NCI-H2081 (cell line): Measurements from ENCODE around the gene SSBP2.
"Not testable (repeated sequence)": the region's sequence is repeated elsewhere in the genome, so short reads cannot be mapped to it uniquely, and the experiment has no call there.

Experiments used
- DNase-seq, 2 experiments: peaks; one replicate each; lab custom pipeline; 2025; lab: John Stamatoyannopoulos, UW

SSBP2 gene

DNA sequence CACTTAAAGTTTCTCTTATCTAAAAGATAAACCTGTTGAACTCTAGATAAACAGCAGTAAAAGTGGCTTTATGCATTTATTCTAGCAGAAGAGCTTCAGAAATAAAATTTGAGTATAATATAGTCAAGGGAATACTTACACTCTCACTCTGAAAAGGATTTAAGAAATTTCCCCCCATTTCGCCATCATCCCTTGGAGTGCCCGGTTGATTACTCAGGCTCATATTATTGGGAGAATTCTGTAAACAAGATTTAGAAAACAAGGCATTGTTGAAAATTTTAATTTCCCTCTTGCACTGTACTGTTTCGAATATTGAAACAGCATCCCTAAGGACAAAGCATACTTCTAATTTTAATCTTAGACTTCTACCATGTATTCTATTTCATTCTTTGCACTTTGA, 322.5 kb downstream of the SSBP2 start:
- DNase-seq = no peak

- no peak for DNase-seq
Observed at GRCh38 chr5:81427566-81427965, 323.3 kb downstream of the SSBP2 start.

DNA sequence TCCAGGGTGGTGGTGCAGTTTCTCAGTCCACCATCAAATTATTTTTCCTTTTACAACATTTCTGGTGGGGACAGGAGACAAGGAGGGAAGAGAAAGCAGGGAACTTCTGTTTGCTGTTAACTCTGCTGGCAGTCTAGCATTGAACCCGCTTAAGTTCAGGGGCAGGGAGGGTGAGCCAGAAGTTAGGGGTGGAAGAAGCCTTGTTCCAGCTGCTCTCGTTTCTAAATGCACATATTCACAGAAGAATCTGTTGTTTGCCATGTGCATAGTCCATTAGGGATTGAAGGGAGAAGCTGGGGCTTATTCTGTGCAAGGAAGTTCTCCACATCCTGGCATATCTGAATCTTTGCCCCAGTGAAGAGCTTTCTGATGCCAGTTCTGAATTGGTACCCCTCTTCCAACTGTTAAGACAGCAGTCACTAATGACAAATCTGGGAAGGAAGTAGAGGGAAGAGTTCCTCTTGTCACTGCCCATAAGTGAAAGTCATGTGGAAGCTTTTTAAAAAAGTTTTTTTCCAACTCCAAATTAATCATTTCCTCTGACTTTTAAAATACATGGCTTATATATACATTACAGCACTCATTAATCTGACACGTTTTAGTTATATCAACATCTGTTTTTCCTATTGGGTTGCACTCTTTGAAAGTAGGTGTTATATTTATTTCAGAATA, 324.4 kb downstream of the SSBP2 start:
- no peak for DNase-seq

- DNase-seq = peak; percentile 6 to 29
Observed at GRCh38 chr5:81425569-81425968, 325.3 kb downstream of the SSBP2 start.

DNA sequence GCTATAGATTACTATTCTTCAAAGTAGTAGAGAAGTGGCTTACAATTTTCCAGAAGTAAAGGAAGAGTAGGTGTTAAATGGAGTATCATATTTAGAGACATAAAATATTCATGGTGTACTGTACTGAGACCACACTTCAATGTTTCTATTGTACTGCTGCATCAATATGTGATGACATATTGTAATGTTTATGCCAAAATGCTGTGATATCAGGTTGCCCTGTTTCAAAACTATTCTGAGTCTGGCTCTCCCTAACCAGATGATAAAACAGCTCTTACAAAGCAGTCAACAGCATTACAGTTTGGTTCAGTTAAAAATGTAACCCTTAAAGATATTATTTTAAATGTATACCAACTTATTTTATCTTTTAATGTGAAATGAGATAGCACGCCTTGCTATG, 326.2 kb downstream of the SSBP2 start:
- DNase-seq = no peak

- DNase-seq = no peak
Observed at GRCh38 chr5:81422671-81423070, 328.2 kb downstream of the SSBP2 start.

GRCh38 chr5:81420039-81420667, 330.7 kb downstream of the SSBP2 start:
- no peak for DNase-seq

DNA sequence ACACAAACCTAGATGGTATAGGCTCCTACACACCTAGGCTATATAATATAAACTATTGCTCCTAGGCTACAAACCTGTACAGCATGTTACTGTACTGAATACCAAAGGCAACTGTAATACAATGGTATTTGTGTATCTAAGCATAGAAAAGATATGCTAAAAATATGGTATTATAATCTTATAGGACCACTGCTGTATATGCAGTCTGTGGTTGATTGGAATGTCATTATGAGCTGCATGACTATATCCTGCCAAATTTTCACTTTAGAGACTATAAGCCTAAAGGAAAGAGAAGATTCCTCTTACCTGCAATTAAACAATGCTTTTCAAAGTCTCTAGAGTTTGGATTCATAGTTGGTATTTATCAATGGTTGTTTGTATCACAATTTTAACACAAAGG, 332.3 kb downstream of the SSBP2 start:
- no peak for DNase-seq

GRCh38 chr5:81417052-81417451, 333.8 kb downstream of the SSBP2 start:
- DNase-seq = no peak

- DNase-seq = no peak
Observed at GRCh38 chr5:81409896-81410295, 341.0 kb downstream of the SSBP2 start.

- DNase-seq = no peak
Observed at GRCh38 chr5:81409361-81409760, 341.5 kb downstream of the SSBP2 start.

DNA sequence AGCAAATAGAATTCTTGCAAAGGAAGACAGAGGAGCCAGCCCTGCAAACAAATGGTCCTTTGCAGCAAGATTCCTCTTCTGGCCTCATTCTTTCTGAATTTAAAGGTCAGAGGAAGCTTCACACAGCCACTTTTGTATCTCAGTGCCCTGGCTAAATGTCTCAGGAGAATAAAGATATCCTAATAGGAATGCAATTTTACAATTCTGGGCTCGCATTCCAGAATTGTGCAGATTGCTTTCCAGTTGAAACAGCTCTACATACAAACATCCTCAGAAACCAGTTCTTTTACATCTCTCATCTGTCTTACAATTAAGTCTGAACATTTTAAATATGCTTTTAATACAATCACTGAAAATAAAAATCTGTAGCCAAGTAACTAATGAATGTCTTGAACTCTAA, 342.4 kb downstream of the SSBP2 start:
- no peak for DNase-seq

GRCh38 chr5:81407811-81408210, 343.1 kb downstream of the SSBP2 start:
- DNase-seq = not testable (repeated sequence)

GRCh38 chr5:81405126-81405891, 345.6 kb downstream of the SSBP2 start:
- DNase-seq = no peak

- DNase-seq = no peak
Observed at GRCh38 chr5:81402192-81402930, 348.5 kb downstream of the SSBP2 start.

DNA sequence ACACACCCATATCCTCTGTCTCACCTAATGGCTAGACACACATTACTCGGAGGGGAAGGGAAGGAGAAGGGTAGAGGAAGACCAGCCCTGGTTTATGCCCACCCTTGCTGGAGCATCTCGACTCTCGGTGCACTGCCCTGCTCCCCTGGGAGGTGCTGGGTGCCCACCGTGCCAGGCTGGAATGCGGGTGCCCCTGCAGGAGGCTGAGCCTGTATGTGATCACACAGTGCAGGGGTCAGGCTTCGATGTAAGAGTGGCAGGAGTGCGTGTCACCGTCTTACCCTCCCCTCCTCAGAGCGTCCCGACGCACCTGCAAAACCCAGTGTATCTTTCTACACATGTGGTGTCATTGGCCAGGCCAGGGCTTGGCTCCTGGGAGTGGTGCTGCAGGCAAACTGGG, 349.6 kb downstream of the SSBP2 start:
- no peak for DNase-seq

DNA sequence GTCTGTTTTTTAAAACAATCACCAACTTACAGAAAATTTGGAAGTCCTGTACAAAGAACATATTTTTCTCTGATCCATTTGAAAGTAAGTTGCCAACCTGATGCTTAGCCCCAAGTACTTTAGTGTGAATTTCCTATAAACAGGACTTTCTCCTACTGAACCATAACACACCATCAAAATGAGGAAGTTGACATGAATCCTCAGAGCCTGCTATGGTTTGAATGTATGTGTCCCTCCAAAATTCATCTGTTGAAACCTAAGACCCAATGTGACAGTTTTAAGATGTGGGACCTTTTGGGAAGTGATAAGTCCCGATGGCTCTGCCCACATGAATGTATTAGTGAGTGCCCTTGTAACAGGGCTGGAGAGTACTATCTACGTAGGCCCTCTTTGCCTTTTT, 350.5 kb downstream of the SSBP2 start:
- no peak for DNase-seq

DNA sequence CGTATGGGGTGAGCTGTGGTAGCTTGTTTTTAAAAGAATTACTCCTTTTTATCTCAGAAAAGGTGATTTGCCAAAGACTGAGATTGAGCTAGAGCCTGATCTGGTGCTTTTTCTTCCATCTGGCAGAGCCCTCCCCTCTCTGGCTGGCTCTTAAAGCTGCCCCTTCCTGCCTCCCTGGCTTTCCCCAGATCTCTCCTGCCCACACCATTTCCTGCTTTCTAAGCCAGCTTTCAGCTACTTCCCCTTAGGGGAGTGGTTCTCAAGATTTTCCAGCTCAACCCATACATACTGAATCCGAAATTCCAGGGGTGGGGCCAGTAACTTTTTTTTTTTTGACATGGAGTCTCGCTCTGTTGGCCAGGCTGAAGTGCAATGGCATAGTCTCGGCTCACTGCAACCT, 352.2 kb downstream of the SSBP2 start:
- no peak for DNase-seq

GRCh38 chr5:81397176-81397575, 353.7 kb downstream of the SSBP2 start:
- no peak for DNase-seq

DNA sequence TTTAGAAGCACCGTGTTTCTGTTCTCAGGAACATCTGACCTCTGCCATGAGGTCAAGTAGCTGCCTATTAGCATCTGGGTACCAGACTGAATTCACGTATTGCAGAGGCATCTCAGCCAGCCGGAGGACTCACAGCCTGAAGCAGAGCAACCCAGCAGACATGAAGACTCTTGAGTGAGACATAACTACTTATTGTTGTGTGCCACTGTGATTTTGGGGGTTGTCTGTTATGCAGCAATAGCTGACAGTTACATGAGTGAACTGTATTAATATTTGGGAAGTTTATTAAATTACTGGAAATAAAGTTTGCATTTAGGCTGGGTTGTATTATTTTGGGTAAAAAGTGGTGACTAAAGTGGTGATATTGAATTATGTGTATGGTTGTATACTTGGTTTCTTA, 355.6 kb downstream of the SSBP2 start:
- DNase-seq = no peak

GRCh38 chr5:81393783-81394718, 356.8 kb downstream of the SSBP2 start, which contains the start of gene ACOT12:
Gene ACOT12 (minus strand): TSS chr5:81394134. CDS start chr5:81394114, 20 bp downstream.
- no peak for DNase-seq
